Astrocyte (in vitro differentiated cells and primary cell): ENCODE measurements around the gene TGM6. TPM values are rescaled to one million over a fixed set of nuclear protein-coding genes. Genes with fewer than 3 reads are reported as not detected.
A peak's percentile ranks its signal among the peaks of the same experiment; 100 is the strongest.

Experiments
- DNase-seq: peaks from one replicate; pipeline ENCODE4 v3.0.0-alpha.2; 2010; ENCODE audit warnings: low read depth
- FAIRE-seq: peaks from 2 replicates; lab custom pipeline; 2011; peaks lifted over from hg19 to GRCh38; lab: Jason Lieb, UNC
- H2AFZ ChIP-seq: 2 replicates; pipeline ENCODE4 v1.6.0; 2012; ENCODE audit warnings: low read depth, low read length, inconsistent platforms
- H3K27ac ChIP-seq: 2 replicates; pipeline ENCODE4 v1.5.1; 2011; ENCODE audit warnings: low read depth, low read length, inconsistent platforms
- H3K27me3 ChIP-seq: 2 replicates; pipeline ENCODE4 v1.6.0; 2011; ENCODE audit warnings: low read length, inconsistent platforms; ENCODE audit not compliant: insufficient read depth
- H3K36me3 ChIP-seq: 2 replicates; pipeline ENCODE4 v1.5.1; 2011; ENCODE audit warnings: low read length, inconsistent platforms; ENCODE audit not compliant: insufficient read depth
- H3K4me1 ChIP-seq: 2 replicates; pipeline ENCODE4 v1.5.1; 2011; ENCODE audit warnings: low read length, inconsistent platforms; ENCODE audit not compliant: insufficient read depth
- H3K4me2 ChIP-seq: 2 replicates; pipeline ENCODE4 v1.6.0; 2012; ENCODE audit warnings: low read length, inconsistent platforms
- H3K4me3 ChIP-seq: 2 replicates; pipeline ENCODE4 v1.5.1; 2011; ENCODE audit warnings: low read depth, mild to moderate bottlenecking, low read length, inconsistent platforms; ENCODE audit not compliant: insufficient read depth
- H3K79me2 ChIP-seq: 2 replicates; pipeline ENCODE4 v1.6.0; 2012; ENCODE audit warnings: mild to moderate bottlenecking, low read length, inconsistent platforms; ENCODE audit not compliant: insufficient read depth
- H3K9ac ChIP-seq: 2 replicates; pipeline ENCODE4 v1.6.0; 2012; ENCODE audit warnings: mild to moderate bottlenecking, low read length, inconsistent platforms
- H3K9me3 ChIP-seq: 2 replicates; pipeline ENCODE4 v1.5.1; 2012; ENCODE audit warnings: low read depth, mild to moderate bottlenecking, low read length, inconsistent platforms; ENCODE audit not compliant: insufficient read depth
- H4K20me1 ChIP-seq: 2 replicates; pipeline ENCODE4 v1.6.0; 2012; ENCODE audit warnings: low read length, inconsistent platforms; ENCODE audit not compliant: insufficient read depth
- H3K27ac Mint-ChIP-seq: one replicate; pipeline ENCODE4 v1.8.0; 2021; ENCODE audit warnings: mild to moderate bottlenecking, mixed read lengths; ENCODE audit not compliant: unreplicated experiment
- H3K27me3 Mint-ChIP-seq: one replicate; pipeline ENCODE4 v1.8.0; 2021; ENCODE audit warnings: low read depth, mixed read lengths; ENCODE audit not compliant: unreplicated experiment
- H3K36me3 Mint-ChIP-seq: one replicate; pipeline ENCODE4 v1.8.0; 2021; ENCODE audit warnings: low read depth, mixed read lengths; ENCODE audit not compliant: unreplicated experiment
- H3K4me1 Mint-ChIP-seq: one replicate; pipeline ENCODE4 v1.8.0; 2021; ENCODE audit warnings: low read depth, mixed read lengths; ENCODE audit not compliant: unreplicated experiment
- H3K4me3 Mint-ChIP-seq: one replicate; pipeline ENCODE4 v1.8.0; 2021; ENCODE audit warnings: mild to moderate bottlenecking, moderate library complexity, mixed read lengths; ENCODE audit not compliant: unreplicated experiment
- H3K9me3 Mint-ChIP-seq: one replicate; pipeline ENCODE4 v1.8.0; 2021; ENCODE audit warnings: mild to moderate bottlenecking, mixed read lengths; ENCODE audit not compliant: unreplicated experiment
- CTCF ChIP-seq: IDR thresholded peaks from 2 replicates; pipeline ENCODE4 v1.5.1; 2011; ENCODE audit warnings: low read depth, mild to moderate bottlenecking, inconsistent platforms, low read length, moderate library complexity; ENCODE audit not compliant: insufficient read depth
- EZH2 ChIP-seq: IDR thresholded peaks from 2 replicates; pipeline ENCODE4 v1.6.1; 2012; ENCODE audit warnings: mild to moderate bottlenecking, low read length, inconsistent platforms; ENCODE audit not compliant: insufficient read depth
- total RNA-seq: library from RNA; stranded (reverse); gene quantifications from 2 replicates; pipeline ENCODE4 v1.2.1, GENCODE V29; 2021

The TGM6 gene
- total RNA-seq, 1 donor from 2014 or later, result not detected

- no peaks in the 10 kb centered on the region for H3K27me3 ChIP-seq
- peaks cover 74% of the 10 kb centered on the region for H4K20me1 ChIP-seq
- TF ChIP-seq EZH2 (no peak), CTCF (no peak)
- FAIRE-seq (no peak), DNase-seq (no peak)
- H3K27ac ChIP-seq, result no peak overlapping the region
- peaks cover 20% of the 10 kb centered on the region for H3K4me1 Mint-ChIP-seq
- peak overlapping the region; percentile 89 for H3K4me2 ChIP-seq
- peaks cover 72% of the 10 kb centered on the region for H3K79me2 ChIP-seq
- peaks cover 26% of the 10 kb centered on the region for H3K36me3 Mint-ChIP-seq
- peaks cover 47% of the 10 kb centered on the region for H3K36me3 ChIP-seq
- no peaks in the 10 kb centered on the region for H3K9me3 Mint-ChIP-seq
- H3K27ac Mint-ChIP-seq, result no peak overlapping the region
- no peak overlapping the region for H2AFZ ChIP-seq
- H3K9ac ChIP-seq, result no peak overlapping the region
- H3K9me3 ChIP-seq, result no peaks in the 10 kb centered on the region
- H3K4me3 ChIP-seq, result no peak overlapping the region
- peak overlapping the region; percentile 95 for H3K4me3 Mint-ChIP-seq
- H3K27me3 Mint-ChIP-seq, result no peaks in the 10 kb centered on the region
- H3K4me1 ChIP-seq, result peaks cover 8% of the 10 kb centered on the region
Observed at GRCh38 chr20:2467412-2467811, 86.7 kb downstream of the TGM6 start.

GRCh38 chr20:2468581-2469407 lies 88.1 kb downstream of the TGM6 start:
- Histone ChIP-seq H3K27me3 (no peaks in the 10 kb centered on the region), H4K20me1 (peaks cover 60% of the 10 kb centered on the region), H3K9ac (peak overlapping the region; percentile 99), H3K79me2 (peaks cover 66% of the 10 kb centered on the region), H3K4me3 (peak overlapping the region; percentile 90), H3K4me1 (peaks cover 8% of the 10 kb centered on the region), H3K9me3 (no peaks in the 10 kb centered on the region), H3K27ac (peak overlapping the region; percentile 95), H3K36me3 (peaks cover 34% of the 10 kb centered on the region), H3K4me2 (peak overlapping the region; percentile 89), H2AFZ (no peak overlapping the region)
- H3K27me3 Mint-ChIP-seq, result no peaks in the 10 kb centered on the region
- no peak for DNase-seq
- H3K9me3 Mint-ChIP-seq, result no peaks in the 10 kb centered on the region
- TF ChIP-seq CTCF (no peak), EZH2 (no peak)
- H3K4me1 Mint-ChIP-seq, result peaks cover 20% of the 10 kb centered on the region
- peak overlapping the region; percentile 26 for H3K27ac Mint-ChIP-seq
- peak overlapping the region; percentile 95 for H3K4me3 Mint-ChIP-seq
- H3K36me3 Mint-ChIP-seq, result peaks cover 16% of the 10 kb centered on the region
- FAIRE-seq, result no peak

- peaks cover 23% of the 10 kb centered on the region for H3K36me3 ChIP-seq
- H3K9ac ChIP-seq, result peak overlapping the region; percentile 99
- TF ChIP-seq EZH2, result no peak
- no peak for TF ChIP-seq CTCF
- Mint-ChIP-seq H3K36me3 (peaks cover 10% of the 10 kb centered on the region), H3K4me1 (peaks cover 20% of the 10 kb centered on the region), H3K27ac (peak overlapping the region; percentile 94), H3K27me3 (no peaks in the 10 kb centered on the region), H3K9me3 (no peaks in the 10 kb centered on the region), H3K4me3 (peak overlapping the region; percentile 95)
- peaks cover 50% of the 10 kb centered on the region for H4K20me1 ChIP-seq
- no peaks in the 10 kb centered on the region for H3K27me3 ChIP-seq
- no peaks in the 10 kb centered on the region for H3K9me3 ChIP-seq
- H3K4me1 ChIP-seq, result peaks cover 8% of the 10 kb centered on the region
- FAIRE-seq (no peak), DNase-seq (peak; percentile 54)
- peak overlapping the region; percentile 89 for H3K4me2 ChIP-seq
- H3K79me2 ChIP-seq, result peaks cover 54% of the 10 kb centered on the region
- peak overlapping the region; percentile 90 for H3K4me3 ChIP-seq
- H2AFZ ChIP-seq, result peak overlapping the region; percentile 64
- H3K27ac ChIP-seq, result peak overlapping the region; percentile 95
Observed at GRCh38 chr20:2469991-2470422, 89.3 kb downstream of the TGM6 start.
